MM.1S (cell line): ENCODE measurements around the gene BLOC1S1.

Experiments used
- EZH2 ChIP-seq: fragments of 300-600 bp; sonication (generic); optimal IDR thresholded peaks from 2 replicates; pipeline ENCODE3; 2017; ENCODE audit warnings: low read depth, mild to moderate bottlenecking, antibody characterized with exemption, low read length, mixed read lengths
- TF ChIP-seq, protein P1 (sequence below): fragments of 300-600 bp; sonication (generic); IDR thresholded peaks from 2 replicates; pipeline ENCODE4 v1.5.1; 2016; ENCODE audit warnings: antibody characterized with exemption, low read length, mixed read lengths

DNA sequence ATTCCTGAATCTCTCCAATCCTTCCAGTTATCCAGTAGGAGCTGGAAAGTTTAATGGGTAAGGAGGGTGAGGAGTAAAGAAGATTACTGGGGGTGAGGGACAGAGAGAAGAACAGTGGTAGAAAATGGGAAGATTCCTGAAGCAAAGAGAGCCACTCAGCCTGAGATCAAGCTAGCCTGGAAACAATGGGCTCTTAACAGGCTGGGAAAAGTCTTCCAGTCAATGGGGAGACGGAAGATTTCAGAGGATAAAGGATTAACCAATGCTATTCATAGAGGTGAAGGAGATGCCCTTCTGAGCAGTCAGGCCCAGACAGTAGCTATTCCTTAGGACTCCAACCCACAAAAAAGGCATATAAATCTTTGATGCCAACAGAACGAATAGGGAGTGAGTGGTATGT lies 41.9 kb downstream of the BLOC1S1 start:
- TF ChIP-seq, protein P1, sequence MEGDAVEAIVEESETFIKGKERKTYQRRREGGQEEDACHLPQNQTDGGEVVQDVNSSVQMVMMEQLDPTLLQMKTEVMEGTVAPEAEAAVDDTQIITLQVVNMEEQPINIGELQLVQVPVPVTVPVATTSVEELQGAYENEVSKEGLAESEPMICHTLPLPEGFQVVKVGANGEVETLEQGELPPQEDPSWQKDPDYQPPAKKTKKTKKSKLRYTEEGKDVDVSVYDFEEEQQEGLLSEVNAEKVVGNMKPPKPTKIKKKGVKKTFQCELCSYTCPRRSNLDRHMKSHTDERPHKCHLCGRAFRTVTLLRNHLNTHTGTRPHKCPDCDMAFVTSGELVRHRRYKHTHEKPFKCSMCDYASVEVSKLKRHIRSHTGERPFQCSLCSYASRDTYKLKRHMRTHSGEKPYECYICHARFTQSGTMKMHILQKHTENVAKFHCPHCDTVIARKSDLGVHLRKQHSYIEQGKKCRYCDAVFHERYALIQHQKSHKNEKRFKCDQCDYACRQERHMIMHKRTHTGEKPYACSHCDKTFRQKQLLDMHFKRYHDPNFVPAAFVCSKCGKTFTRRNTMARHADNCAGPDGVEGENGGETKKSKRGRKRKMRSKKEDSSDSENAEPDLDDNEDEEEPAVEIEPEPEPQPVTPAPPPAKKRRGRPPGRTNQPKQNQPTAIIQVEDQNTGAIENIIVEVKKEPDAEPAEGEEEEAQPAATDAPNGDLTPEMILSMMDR: no peak
- TF ChIP-seq EZH2: no peak
